Smooth muscle cell (in vitro differentiated cells): Measurements from ENCODE around the gene SRRD. TPM values are rescaled to one million over a fixed set of nuclear protein-coding genes. Genes with fewer than 3 reads are reported as not detected.
"Not testable (repeated sequence)": the region's sequence is repeated elsewhere in the genome, so short reads cannot be mapped to it uniquely, and the experiment has no call there.

ENCODE experiments used
- DNase-seq: peaks from one replicate; lab custom pipeline; 2025; ENCODE audit not compliant: unreplicated experiment; lab: John Stamatoyannopoulos, UW
- H2AFZ ChIP-seq: fragments of 200-600 bp; sonication (generic); 2 replicates; pipeline ENCODE4 v1.6.0; 2016; ENCODE audit warnings: antibody characterized with exemption, low read depth, mild to moderate bottlenecking
- H3F3A ChIP-seq: fragments of 200-600 bp; sonication (generic); 2 replicates; pipeline ENCODE4 v1.6.0; 2017; ENCODE audit warnings: antibody characterized with exemption, low read depth
- H3K27ac ChIP-seq: fragments of 200-600 bp; sonication (generic); 2 replicates; pipeline ENCODE4 v1.5.1; 2016; ENCODE audit warnings: low read depth, mild to moderate bottlenecking
- H3K27me3 ChIP-seq: fragments of 200-600 bp; sonication (generic); 2 replicates; pipeline ENCODE4 v1.6.1; 2016; ENCODE audit warnings: low read depth, mild to moderate bottlenecking
- H3K36me3 ChIP-seq: fragments of 200-600 bp; sonication (generic); 2 replicates; pipeline ENCODE4 v1.5.1; 2016; ENCODE audit warnings: low read depth
- H3K4me1 ChIP-seq: fragments of 200-600 bp; sonication (generic); 2 replicates; pipeline ENCODE4 v1.5.1; 2016; ENCODE audit warnings: low read depth
- H3K4me2 ChIP-seq: fragments of 200-600 bp; sonication (generic); 2 replicates; pipeline ENCODE4 v1.6.0; 2016; ENCODE audit warnings: mild to moderate bottlenecking
- H3K4me3 ChIP-seq: fragments of 200-600 bp; sonication (generic); 2 replicates; pipeline ENCODE4 v1.5.1; 2016; ENCODE audit warnings: mild to moderate bottlenecking
- H3K79me2 ChIP-seq: fragments of 200-600 bp; sonication (generic); 2 replicates; pipeline ENCODE4 v1.6.0; 2016; ENCODE audit warnings: low read depth, mild to moderate bottlenecking
- H3K9ac ChIP-seq: fragments of 200-600 bp; sonication (generic); 2 replicates; pipeline ENCODE4 v1.6.0; 2016; ENCODE audit warnings: low read depth
- H3K9me3 ChIP-seq: fragments of 200-600 bp; sonication (generic); replicated peaks from 2 replicates; pipeline ENCODE4 v1.5.1; 2016; ENCODE audit warnings: low read depth
- H4K20me1 ChIP-seq: fragments of 200-600 bp; sonication (generic); 2 replicates; pipeline ENCODE4 v1.6.0; 2016; ENCODE audit warnings: low read depth
- CTCF ChIP-seq: fragments of 200-600 bp; sonication (generic); IDR thresholded peaks from 2 replicates; pipeline ENCODE4 v1.5.1; 2017; ENCODE audit warnings: borderline replicate concordance, mild to moderate bottlenecking, antibody characterized with exemption; ENCODE audit not compliant: insufficient read depth, poor library complexity, severe bottlenecking
- WGBS: methylation state at CpG from one replicate; pipeline ENCODE4 v1.1.7; 2016; ENCODE audit warnings: low lambda C conversion rate; 5-methylcytosine and 5-hydroxymethylcytosine counted together
- polyA plus RNA-seq: library from polyadenylated mRNA; unstranded; fragments of >200 nt; fragmentation: Nextera tagmentation; extraction: Ambion mirVana; gene quantifications from 2 replicates; pipeline ENCODE4 v1.2.1, GENCODE V29; 2016
- total RNA-seq: library from RNA; depleted of rRNA; stranded (reverse); fragments of >200 nt; gene quantifications from 2 replicates; pipeline ENCODE4 v1.2.3, GENCODE V29; 2014

The SRRD gene
- total and polyA plus RNA-seq, 2 experiments from 2014 or later, result 20.7 to 34.5 TPM

GRCh38 chr22:26437694-26438392 is 45.8 kb upstream of the SRRD start:
- no peak overlapping the region for H2AFZ ChIP-seq
- H3K27me3 ChIP-seq, result no peaks in the 10 kb centered on the region
- no peaks in the 10 kb centered on the region for H3F3A ChIP-seq
- no peaks in the 10 kb centered on the region for H3K9me3 ChIP-seq
- H3K79me2 ChIP-seq, result no peaks in the 10 kb centered on the region
- no peak overlapping the region for H3K9ac ChIP-seq
- H3K4me1 ChIP-seq, result no peaks in the 10 kb centered on the region
- H4K20me1 ChIP-seq, result no peaks in the 10 kb centered on the region
- H3K27ac ChIP-seq, result no peak overlapping the region
- no peak for DNase-seq
- H3K36me3 ChIP-seq, result no peaks in the 10 kb centered on the region
- no peak overlapping the region for H3K4me3 ChIP-seq
- no peak overlapping the region for H3K4me2 ChIP-seq
- no peak for TF ChIP-seq CTCF
- WGBS, result 86% methylated on average over 14 of the region's 14 CpGs

GRCh38 chr22:26438776-26439175 is 44.9 kb upstream of the SRRD start:
- WGBS, result 89% methylated on average over 3 of the region's 3 CpGs
- not testable (repeated sequence) for DNase-seq

GRCh38 chr22:26439559-26439958 is 44.1 kb upstream of the SRRD start:
- Histone ChIP-seq H3K4me3 (no peak overlapping the region), H3K79me2 (no peaks in the 10 kb centered on the region), H3K9me3 (no peaks in the 10 kb centered on the region), H3K9ac (no peak overlapping the region), H3K36me3 (no peaks in the 10 kb centered on the region), H3K4me1 (no peaks in the 10 kb centered on the region), H3K4me2 (no peak overlapping the region), H4K20me1 (no peaks in the 10 kb centered on the region), H3F3A (no peaks in the 10 kb centered on the region), H3K27ac (no peak overlapping the region), H3K27me3 (no peaks in the 10 kb centered on the region), H2AFZ (no peak overlapping the region)
- no peak for DNase-seq
- no peak for TF ChIP-seq CTCF
- 90% methylated on average over 3 of the region's 3 CpGs for WGBS

More at GRCh38 chr22:26438776-26439175, 44.9 kb upstream of the SRRD start:
- H3K9me3 ChIP-seq, H3K4me2 ChIP-seq, H3K36me3 ChIP-seq, H3F3A ChIP-seq, H4K20me1 ChIP-seq, H3K9ac ChIP-seq, H3K4me3 ChIP-seq, H2AFZ ChIP-seq, H3K4me1 ChIP-seq, H3K79me2 ChIP-seq, H3K27ac ChIP-seq, H3K27me3 ChIP-seq: not testable (repeated sequence)

GRCh38 chr22:26442086-26442756 is 41.5 kb upstream of the SRRD start:
- Histone ChIP-seq H3K4me3 (no peak overlapping the region), H4K20me1 (no peaks in the 10 kb centered on the region), H2AFZ (no peak overlapping the region), H3K9me3 (no peaks in the 10 kb centered on the region), H3K4me2 (no peak overlapping the region), H3K79me2 (no peaks in the 10 kb centered on the region), H3K4me1 (no peaks in the 10 kb centered on the region), H3K9ac (no peak overlapping the region), H3F3A (no peaks in the 10 kb centered on the region), H3K27ac (no peak overlapping the region), H3K27me3 (no peaks in the 10 kb centered on the region), H3K36me3 (no peaks in the 10 kb centered on the region)
- TF ChIP-seq CTCF, result no peak
- 87% methylated on average over 4 of the region's 4 CpGs for WGBS
- DNase-seq, result no peak
